ENCODE data around the gene ZMPSTE24.

Gene ZMPSTE24

DNA sequence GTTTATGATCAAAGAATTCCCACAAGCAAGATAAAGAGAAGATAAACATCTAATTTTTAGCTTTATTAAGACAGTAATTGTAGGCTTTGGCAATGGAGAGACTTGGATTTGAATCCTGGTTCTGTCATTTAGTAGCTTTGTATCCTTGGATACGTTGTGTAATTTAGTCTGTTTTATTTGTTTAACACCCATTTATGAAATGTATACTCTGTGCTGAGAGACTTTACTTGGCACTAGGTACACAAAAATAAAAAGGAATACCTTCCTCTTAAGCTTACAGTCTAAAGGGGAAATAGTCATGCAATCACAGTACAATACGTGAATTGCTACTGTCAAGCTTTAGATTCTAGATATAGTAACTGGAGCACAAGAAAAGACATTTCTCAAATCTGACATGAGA is 23.8 kb downstream of the ZMPSTE24 start:
- Histone ChIP-seq H3K36me3 (ENCODE audit: insufficient read depth, low read length) (peaks cover 62% of the 10 kb centered on the region), H3K9ac (ENCODE audit: low read depth, low read length) (no peak overlapping the region), H3K4me3 (ENCODE audit: low read length) (no peak overlapping the region), H3K4me1 (ENCODE audit: insufficient read depth, low read length) (no peaks in the 10 kb centered on the region), H3K27ac (ENCODE audit: low read depth, low read length) (no peak overlapping the region), H3K9me3 (ENCODE audit: insufficient read depth, low read depth, low read length) (no peaks in the 10 kb centered on the region), H3K27me3 (ENCODE audit: insufficient read depth, low read length) (no peaks in the 10 kb centered on the region)
- 82% methylated on average over 2 of the region's 2 CpGs for WGBS

DNA sequence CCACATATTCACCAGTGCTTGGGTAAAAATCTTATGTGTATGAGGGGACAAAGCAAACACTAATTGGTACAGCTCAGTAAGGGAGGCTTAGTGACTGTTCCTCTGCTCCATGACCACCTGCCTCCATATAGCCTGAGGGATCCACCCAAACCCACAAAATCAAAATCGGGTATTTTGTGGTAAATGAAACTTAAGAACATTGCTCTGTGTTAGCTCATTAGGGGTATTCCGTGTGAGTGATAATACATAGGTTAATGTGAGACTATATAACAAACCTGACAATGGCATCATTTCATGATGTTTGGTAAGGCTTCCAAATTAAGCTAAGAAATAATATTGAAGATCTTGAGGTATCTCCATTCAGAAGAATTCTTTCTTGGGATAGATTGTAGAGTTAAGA is 33.3 kb downstream of the ZMPSTE24 start:
- peaks cover 71% of the 10 kb centered on the region for H3K36me3 ChIP-seq (ENCODE audit: insufficient read depth, low read length)
- WGBS: 92% methylated on average over 2 of the region's 2 CpGs

DNA sequence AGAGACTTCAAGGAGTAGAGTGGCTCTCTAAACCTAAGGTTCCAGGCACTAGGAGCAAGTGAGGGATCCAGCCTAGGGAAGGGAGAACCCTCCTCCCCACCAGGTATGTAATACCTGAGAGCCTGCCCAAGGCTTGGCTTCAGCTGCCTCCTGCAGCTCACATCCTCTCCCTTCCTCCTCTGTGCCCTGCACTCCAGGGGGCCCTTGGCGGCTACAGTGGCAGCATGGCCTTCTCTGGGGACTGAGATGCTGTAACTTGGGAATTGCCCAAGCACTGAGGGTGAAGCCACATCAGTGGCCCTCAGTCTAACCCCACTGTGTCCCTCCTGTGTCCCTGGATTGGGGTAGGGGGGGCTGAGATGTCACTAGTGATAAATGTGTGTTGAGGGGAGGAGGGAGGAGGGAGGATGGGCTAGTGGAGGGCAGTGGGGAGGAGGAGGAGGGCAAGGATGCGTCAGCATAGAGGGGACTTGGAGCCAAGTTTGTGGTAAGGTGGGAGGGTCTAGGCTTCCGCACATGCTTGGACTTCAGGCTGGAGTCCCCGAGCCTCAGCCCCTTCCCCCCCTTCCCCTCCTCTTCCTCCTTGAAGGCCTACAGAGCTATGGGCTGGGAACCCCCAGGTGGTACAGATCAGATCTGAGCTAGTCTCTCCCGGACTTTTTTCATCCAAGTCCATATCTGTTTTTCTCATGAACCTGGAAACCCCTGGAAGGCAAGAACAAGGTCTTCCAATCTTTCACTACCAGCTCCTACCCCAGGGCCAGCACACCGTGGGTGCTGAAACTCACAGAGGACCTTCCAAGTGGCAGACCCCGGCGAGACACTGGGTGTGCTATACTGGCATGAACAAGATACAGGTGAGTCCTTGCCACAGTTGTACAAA is 41.6 kb downstream of the ZMPSTE24 start:
- H3K4me1 ChIP-seq (ENCODE audit: insufficient read depth, low read length): no peaks in the 10 kb centered on the region
- peaks cover 2% of the 10 kb centered on the region; the same call in 1 of the 2 replicates for H3K36me3 ChIP-seq (ENCODE audit: insufficient read depth, low read length)
- H3K27ac ChIP-seq (ENCODE audit: low read depth, low read length): no peak overlapping the region
- no peak overlapping the region for H3K4me3 ChIP-seq (ENCODE audit: low read length)
- H3K27me3 ChIP-seq (ENCODE audit: insufficient read depth, low read length): no peaks in the 10 kb centered on the region
- 88% methylated on average over 8 of the region's 8 CpGs for WGBS
- no peaks in the 10 kb centered on the region for H3K9me3 ChIP-seq (ENCODE audit: insufficient read depth, low read depth, low read length)
- H3K9ac ChIP-seq (ENCODE audit: low read depth, low read length): no peak overlapping the region

More for the DNA sequence above, 33.3 kb downstream of the ZMPSTE24 start:
- H3K4me1 ChIP-seq (ENCODE audit: insufficient read depth, low read length): peaks cover 8% of the 10 kb centered on the region
- no peaks in the 10 kb centered on the region for H3K9me3 ChIP-seq (ENCODE audit: insufficient read depth, low read depth, low read length)
- no peak overlapping the region for H3K27ac ChIP-seq (ENCODE audit: low read depth, low read length)
- H3K27me3 ChIP-seq (ENCODE audit: insufficient read depth, low read length): no peaks in the 10 kb centered on the region
- H3K9ac ChIP-seq (ENCODE audit: low read depth, low read length): no peak overlapping the region
- no peak overlapping the region for H3K4me3 ChIP-seq (ENCODE audit: low read length)

- Histone ChIP-seq H3K4me1 (ENCODE audit: insufficient read depth, low read length) (no peaks in the 10 kb centered on the region), H3K9ac (ENCODE audit: low read depth, low read length) (no peak overlapping the region), H3K4me3 (ENCODE audit: low read length) (no peak overlapping the region), H3K36me3 (ENCODE audit: insufficient read depth, low read length) (no peaks in the 10 kb centered on the region), H3K27me3 (ENCODE audit: insufficient read depth, low read length) (no peaks in the 10 kb centered on the region), H3K27ac (ENCODE audit: low read depth, low read length) (no peak overlapping the region), H3K9me3 (ENCODE audit: insufficient read depth, low read depth, low read length) (no peaks in the 10 kb centered on the region)
- WGBS: 73% methylated on average over 1 of the region's 1 CpG
These were observed 42.2 kb downstream of the ZMPSTE24 start for GRCh38 chr1:40300249-40300567.

DNA sequence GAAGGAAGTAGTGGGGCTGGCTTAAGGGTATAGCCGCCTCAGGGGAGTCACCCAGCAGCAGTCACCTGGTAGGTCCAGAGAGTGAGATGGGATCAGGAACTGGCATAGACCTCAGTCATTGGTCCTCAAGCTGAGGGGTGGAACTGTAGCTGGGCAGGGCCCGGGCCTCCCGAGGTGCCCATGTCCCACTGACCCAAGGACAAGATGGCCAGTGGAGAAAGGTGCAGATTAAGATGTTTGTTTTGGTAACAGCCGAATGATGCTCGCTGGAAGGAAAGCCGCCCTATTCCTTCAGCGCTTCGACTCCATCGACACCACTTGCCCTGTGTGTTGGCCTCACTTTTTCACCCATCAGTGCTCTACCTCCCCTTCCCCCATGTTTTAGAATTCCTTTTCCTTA is 42.6 kb downstream of the ZMPSTE24 start:
- Histone ChIP-seq H3K9me3 (ENCODE audit: insufficient read depth, low read depth, low read length) (no peaks in the 10 kb centered on the region), H3K27me3 (ENCODE audit: insufficient read depth, low read length) (no peaks in the 10 kb centered on the region), H3K4me1 (ENCODE audit: insufficient read depth, low read length) (no peaks in the 10 kb centered on the region), H3K36me3 (ENCODE audit: insufficient read depth, low read length) (no peaks in the 10 kb centered on the region), H3K4me3 (ENCODE audit: low read length) (no peak overlapping the region), H3K27ac (ENCODE audit: low read depth, low read length) (no peak overlapping the region), H3K9ac (ENCODE audit: low read depth, low read length) (no peak overlapping the region)
- WGBS: 93% methylated on average over 9 of the region's 9 CpGs

- no peak overlapping the region for H3K4me3 ChIP-seq (ENCODE audit: low read length)
- H3K36me3 ChIP-seq (ENCODE audit: insufficient read depth, low read length): no peaks in the 10 kb centered on the region
- no peak overlapping the region for H3K9ac ChIP-seq (ENCODE audit: low read depth, low read length)
- no peaks in the 10 kb centered on the region for H3K4me1 ChIP-seq (ENCODE audit: insufficient read depth, low read length)
- H3K9me3 ChIP-seq (ENCODE audit: insufficient read depth, low read depth, low read length): no peaks in the 10 kb centered on the region
- H3K27me3 ChIP-seq (ENCODE audit: insufficient read depth, low read length): no peaks in the 10 kb centered on the region
- no peak overlapping the region for H3K27ac ChIP-seq (ENCODE audit: low read depth, low read length)
- 92% methylated on average over 10 of the region's 10 CpGs for WGBS
These were observed 43.0 kb downstream of the ZMPSTE24 start for GRCh38 chr1:40301066-40301465.

- H3K36me3 ChIP-seq (ENCODE audit: insufficient read depth, low read length): no peaks in the 10 kb centered on the region
- 90% methylated on average over 12 of the region's 12 CpGs for WGBS
- no peak overlapping the region for H3K9ac ChIP-seq (ENCODE audit: low read depth, low read length)
- no peaks in the 10 kb centered on the region for H3K9me3 ChIP-seq (ENCODE audit: insufficient read depth, low read depth, low read length)
- H3K27ac ChIP-seq (ENCODE audit: low read depth, low read length): no peak overlapping the region
- H3K27me3 ChIP-seq (ENCODE audit: insufficient read depth, low read length): no peaks in the 10 kb centered on the region
- no peaks in the 10 kb centered on the region for H3K4me1 ChIP-seq (ENCODE audit: insufficient read depth, low read length)
- H3K4me3 ChIP-seq (ENCODE audit: low read length): no peak overlapping the region
These were observed 43.7 kb downstream of the ZMPSTE24 start for GRCh38 chr1:40301541-40302299.

- H3K27me3 ChIP-seq (ENCODE audit: insufficient read depth, low read length): no peaks in the 10 kb centered on the region
- H3K27ac ChIP-seq (ENCODE audit: low read depth, low read length): no peak overlapping the region
- H3K4me3 ChIP-seq (ENCODE audit: low read length): no peak overlapping the region
- H3K9ac ChIP-seq (ENCODE audit: low read depth, low read length): no peak overlapping the region
- H3K36me3 ChIP-seq (ENCODE audit: insufficient read depth, low read length): no peaks in the 10 kb centered on the region
- H3K4me1 ChIP-seq (ENCODE audit: insufficient read depth, low read length): no peaks in the 10 kb centered on the region
- H3K9me3 ChIP-seq (ENCODE audit: insufficient read depth, low read depth, low read length): no peaks in the 10 kb centered on the region
- WGBS: 88% methylated on average over 13 of the region's 13 CpGs
These were observed 44.4 kb downstream of the ZMPSTE24 start for GRCh38 chr1:40302475-40302874.

DNA sequence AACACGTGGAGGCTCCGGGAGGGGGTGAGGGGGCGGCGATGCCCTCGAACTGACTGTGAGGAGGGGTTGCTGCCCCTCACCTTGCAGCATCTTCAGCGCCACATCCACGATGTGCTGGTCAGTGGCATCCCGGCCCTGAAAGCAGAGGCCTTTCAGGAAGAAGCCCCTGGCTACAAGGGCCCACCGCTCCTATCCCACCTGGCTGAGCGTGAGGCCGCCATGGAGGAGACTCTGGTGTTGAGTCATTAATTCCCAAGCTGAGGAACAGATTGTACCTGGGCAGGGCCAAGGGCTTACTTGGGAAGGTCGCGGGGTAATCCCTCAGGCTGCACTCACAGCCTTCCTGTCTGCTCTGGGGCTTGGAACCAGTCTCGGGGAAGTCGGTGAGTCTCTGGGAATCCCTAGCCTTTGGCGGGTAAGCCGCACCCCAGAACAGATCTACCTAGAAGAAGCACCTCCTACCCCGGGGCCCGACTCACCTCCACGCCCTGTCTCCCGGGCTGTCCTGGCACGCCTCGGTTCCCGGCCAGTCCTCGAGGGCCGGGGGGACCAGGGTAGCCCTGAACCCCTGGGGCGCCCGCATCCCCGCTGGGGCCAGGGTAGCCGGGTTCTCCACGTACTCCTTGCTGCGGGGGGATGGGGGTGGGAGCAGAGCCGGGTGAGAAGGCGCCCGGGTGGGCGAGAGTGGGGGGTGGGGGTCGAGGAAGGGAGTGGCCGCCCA is 45.2 kb downstream of the ZMPSTE24 start:
- no peak overlapping the region for H3K27ac ChIP-seq (ENCODE audit: low read depth, low read length)
- H3K36me3 ChIP-seq (ENCODE audit: insufficient read depth, low read length): no peaks in the 10 kb centered on the region

GRCh38 chr1:40303790-40304189 is 45.8 kb downstream of the ZMPSTE24 start:
- WGBS: 95% methylated on average over 33 of the region's 33 CpGs
- Histone ChIP-seq H3K9ac (ENCODE audit: low read depth, low read length) (no peak overlapping the region), H3K9me3 (ENCODE audit: insufficient read depth, low read depth, low read length) (no peaks in the 10 kb centered on the region), H3K27ac (ENCODE audit: low read depth, low read length) (no peak overlapping the region), H3K36me3 (ENCODE audit: insufficient read depth, low read length) (no peaks in the 10 kb centered on the region), H3K4me1 (ENCODE audit: insufficient read depth, low read length) (no peaks in the 10 kb centered on the region), H3K4me3 (ENCODE audit: low read length) (no peak overlapping the region), H3K27me3 (ENCODE audit: insufficient read depth, low read length) (no peaks in the 10 kb centered on the region)

More for the DNA sequence above, 45.2 kb downstream of the ZMPSTE24 start:
- H3K9me3 ChIP-seq (ENCODE audit: insufficient read depth, low read depth, low read length): no peaks in the 10 kb centered on the region
- no peak overlapping the region for H3K4me3 ChIP-seq (ENCODE audit: low read length)
- no peaks in the 10 kb centered on the region for H3K4me1 ChIP-seq (ENCODE audit: insufficient read depth, low read length)
- WGBS: 95% methylated on average over 38 of the region's 38 CpGs
- no peak overlapping the region for H3K9ac ChIP-seq (ENCODE audit: low read depth, low read length)
- no peaks in the 10 kb centered on the region for H3K27me3 ChIP-seq (ENCODE audit: insufficient read depth, low read length)

DNA sequence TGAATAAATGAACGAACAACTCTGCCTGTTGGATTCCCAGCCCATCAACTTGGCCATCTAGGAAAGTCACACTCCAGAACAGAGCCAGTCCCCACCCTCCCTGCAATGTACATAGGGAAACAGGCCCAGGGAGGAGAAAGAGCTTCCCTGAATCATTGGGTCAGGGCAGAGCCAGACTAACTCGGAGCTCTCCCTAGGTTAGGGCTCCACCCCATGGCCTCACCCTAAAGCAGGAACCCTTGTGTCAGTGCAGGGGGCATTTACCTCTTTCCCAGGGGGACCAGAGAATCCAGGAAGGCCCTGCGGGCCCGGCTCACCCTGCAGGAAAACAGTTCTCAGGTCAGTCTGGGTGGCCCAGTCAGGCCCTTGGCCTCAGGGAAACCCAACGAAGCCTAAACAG is 47.4 kb downstream of the ZMPSTE24 start:
- H3K9me3 ChIP-seq (ENCODE audit: insufficient read depth, low read depth, low read length): no peaks in the 10 kb centered on the region
- no peak overlapping the region for H3K9ac ChIP-seq (ENCODE audit: low read depth, low read length)

More for the DNA sequence above, 47.4 kb downstream of the ZMPSTE24 start:
- Histone ChIP-seq H3K36me3 (ENCODE audit: insufficient read depth, low read length) (no peaks in the 10 kb centered on the region), H3K4me1 (ENCODE audit: insufficient read depth, low read length) (no peaks in the 10 kb centered on the region), H3K27me3 (ENCODE audit: insufficient read depth, low read length) (no peaks in the 10 kb centered on the region), H3K4me3 (ENCODE audit: low read length) (no peak overlapping the region), H3K27ac (ENCODE audit: low read depth, low read length) (no peak overlapping the region)
- WGBS: 84% methylated on average over 5 of the region's 5 CpGs

Data from HUES64 (cell line).